ENCODE results near the gene RSPH6A. TPM values are rescaled to one million over a fixed set of nuclear protein-coding genes. Genes with fewer than 3 reads are reported as not detected.

Gene RSPH6A
- total and polyA plus RNA-seq, 2 of the 13 experiments (the other 11 are each of a cell fraction or from before 2014, with no cell fraction given): 0.07 TPM; not detected in 1

DNA sequence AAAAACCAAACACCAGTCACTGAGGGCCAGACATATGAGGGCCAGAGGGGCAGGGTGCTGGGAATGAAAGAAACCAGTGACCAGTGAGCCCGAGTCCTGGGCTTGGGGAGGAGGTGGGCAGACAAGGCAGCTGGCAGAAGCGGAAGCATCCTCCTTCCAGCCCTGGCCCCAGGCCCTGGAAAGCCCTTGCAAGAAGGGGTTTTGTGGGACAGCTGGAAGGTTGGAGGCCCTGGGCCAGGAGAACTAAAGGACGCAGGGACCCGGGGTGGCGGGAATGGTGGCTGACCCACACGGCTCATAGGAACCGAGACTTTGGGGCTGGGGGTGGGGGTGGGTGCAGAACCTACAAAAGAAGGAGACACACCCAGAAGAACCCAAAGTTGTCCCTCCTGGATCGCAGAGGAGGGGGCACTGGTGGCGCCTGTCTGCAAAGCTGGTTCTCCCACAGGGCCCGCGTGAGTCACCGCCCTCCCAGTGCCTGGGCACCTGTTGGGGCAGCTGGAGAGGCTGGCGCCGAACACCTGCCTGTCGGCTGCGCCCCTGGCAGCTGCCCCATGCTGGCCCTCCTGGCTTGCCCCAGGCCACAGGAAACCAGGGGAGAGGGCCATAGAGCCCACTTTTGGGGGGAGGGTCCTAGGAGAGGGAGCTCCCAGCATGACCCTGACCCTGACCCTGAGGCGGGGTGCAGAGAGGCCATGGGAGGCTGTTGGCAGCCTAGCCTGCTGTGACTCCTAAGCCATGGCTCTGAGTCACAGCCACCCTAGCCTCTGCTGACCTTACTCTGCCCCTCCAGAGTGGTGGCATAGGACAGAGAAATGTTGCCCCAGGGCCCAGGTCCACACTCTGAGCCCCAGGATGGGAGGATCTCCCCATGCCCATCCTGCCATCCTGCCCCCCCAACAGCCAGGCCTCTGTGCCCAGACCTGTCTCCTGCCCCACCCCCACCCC, 33.6 kb downstream of the RSPH6A start (continued):
- TF ChIP-seq, protein P1, sequence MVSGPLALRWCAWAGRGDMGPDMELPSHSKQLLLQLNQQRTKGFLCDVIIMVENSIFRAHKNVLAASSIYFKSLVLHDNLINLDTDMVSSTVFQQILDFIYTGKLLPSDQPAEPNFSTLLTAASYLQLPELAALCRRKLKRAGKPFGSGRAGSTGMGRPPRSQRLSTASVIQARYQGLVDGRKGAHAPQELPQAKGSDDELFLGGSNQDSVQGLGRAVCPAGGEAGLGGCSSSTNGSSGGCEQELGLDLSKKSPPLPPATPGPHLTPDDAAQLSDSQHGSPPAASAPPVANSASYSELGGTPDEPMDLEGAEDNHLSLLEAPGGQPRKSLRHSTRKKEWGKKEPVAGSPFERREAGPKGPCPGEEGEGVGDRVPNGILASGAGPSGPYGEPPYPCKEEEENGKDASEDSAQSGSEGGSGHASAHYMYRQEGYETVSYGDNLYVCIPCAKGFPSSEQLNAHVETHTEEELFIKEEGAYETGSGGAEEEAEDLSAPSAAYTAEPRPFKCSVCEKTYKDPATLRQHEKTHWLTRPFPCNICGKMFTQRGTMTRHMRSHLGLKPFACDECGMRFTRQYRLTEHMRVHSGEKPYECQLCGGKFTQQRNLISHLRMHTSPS (CRISPR knock-in tag; IDR thresholded peaks at IDR 0.05; ENCODE audit: low read depth): peak; percentile 73; the same call in 1 of the 2 replicates
- TF ChIP-seq, protein P2, sequence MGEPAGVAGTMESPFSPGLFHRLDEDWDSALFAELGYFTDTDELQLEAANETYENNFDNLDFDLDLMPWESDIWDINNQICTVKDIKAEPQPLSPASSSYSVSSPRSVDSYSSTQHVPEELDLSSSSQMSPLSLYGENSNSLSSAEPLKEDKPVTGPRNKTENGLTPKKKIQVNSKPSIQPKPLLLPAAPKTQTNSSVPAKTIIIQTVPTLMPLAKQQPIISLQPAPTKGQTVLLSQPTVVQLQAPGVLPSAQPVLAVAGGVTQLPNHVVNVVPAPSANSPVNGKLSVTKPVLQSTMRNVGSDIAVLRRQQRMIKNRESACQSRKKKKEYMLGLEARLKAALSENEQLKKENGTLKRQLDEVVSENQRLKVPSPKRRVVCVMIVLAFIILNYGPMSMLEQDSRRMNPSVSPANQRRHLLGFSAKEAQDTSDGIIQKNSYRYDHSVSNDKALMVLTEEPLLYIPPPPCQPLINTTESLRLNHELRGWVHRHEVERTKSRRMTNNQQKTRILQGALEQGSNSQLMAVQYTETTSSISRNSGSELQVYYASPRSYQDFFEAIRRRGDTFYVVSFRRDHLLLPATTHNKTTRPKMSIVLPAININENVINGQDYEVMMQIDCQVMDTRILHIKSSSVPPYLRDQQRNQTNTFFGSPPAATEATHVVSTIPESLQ (CRISPR knock-in tag; conservative IDR thresholded peaks at IDR 0.05): no peak
- TF ChIP-seq ZFP90 (CRISPR knock-in tag; IDR thresholded peaks at IDR 0.05; ENCODE audit: borderline replicate concordance) (no peak), PCBP1 (IDR thresholded peaks at IDR 0.05; ENCODE audit: borderline replicate concordance, low read depth, low read length) (0 out of 2 replicates have a peak, but pooled peaks have one; percentile 17), XRCC5 (optimal IDR thresholded peaks at IDR 0.05; ENCODE audit: low read length) (peak; percentile 28), JDP2 (CRISPR knock-in tag; IDR thresholded peaks at IDR 0.05; ENCODE audit: borderline replicate concordance) (no peak), ZNF747 (CRISPR knock-in tag; IDR thresholded peaks at IDR 0.05; ENCODE audit: borderline replicate concordance) (no peak), ZFY (CRISPR knock-in tag; IDR thresholded peaks at IDR 0.05) (no peak), NCOA2 (CRISPR knock-in tag; IDR thresholded peaks at IDR 0.05) (no peak), PLRG1 (conservative IDR thresholded peaks at IDR 0.05) (no peak), ZNF235 (CRISPR knock-in tag; IDR thresholded peaks at IDR 0.05; ENCODE audit: borderline replicate concordance) (no peak), ZBTB21 (CRISPR knock-in tag; IDR thresholded peaks at IDR 0.05) (no peak)
- TF ChIP-seq, protein P3, sequence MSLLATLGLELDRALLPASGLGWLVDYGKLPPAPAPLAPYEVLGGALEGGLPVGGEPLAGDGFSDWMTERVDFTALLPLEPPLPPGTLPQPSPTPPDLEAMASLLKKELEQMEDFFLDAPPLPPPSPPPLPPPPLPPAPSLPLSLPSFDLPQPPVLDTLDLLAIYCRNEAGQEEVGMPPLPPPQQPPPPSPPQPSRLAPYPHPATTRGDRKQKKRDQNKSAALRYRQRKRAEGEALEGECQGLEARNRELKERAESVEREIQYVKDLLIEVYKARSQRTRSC (CRISPR knock-in tag; IDR thresholded peaks at IDR 0.05; ENCODE audit: low read depth): no peak
- TF ChIP-seq, protein P4, sequence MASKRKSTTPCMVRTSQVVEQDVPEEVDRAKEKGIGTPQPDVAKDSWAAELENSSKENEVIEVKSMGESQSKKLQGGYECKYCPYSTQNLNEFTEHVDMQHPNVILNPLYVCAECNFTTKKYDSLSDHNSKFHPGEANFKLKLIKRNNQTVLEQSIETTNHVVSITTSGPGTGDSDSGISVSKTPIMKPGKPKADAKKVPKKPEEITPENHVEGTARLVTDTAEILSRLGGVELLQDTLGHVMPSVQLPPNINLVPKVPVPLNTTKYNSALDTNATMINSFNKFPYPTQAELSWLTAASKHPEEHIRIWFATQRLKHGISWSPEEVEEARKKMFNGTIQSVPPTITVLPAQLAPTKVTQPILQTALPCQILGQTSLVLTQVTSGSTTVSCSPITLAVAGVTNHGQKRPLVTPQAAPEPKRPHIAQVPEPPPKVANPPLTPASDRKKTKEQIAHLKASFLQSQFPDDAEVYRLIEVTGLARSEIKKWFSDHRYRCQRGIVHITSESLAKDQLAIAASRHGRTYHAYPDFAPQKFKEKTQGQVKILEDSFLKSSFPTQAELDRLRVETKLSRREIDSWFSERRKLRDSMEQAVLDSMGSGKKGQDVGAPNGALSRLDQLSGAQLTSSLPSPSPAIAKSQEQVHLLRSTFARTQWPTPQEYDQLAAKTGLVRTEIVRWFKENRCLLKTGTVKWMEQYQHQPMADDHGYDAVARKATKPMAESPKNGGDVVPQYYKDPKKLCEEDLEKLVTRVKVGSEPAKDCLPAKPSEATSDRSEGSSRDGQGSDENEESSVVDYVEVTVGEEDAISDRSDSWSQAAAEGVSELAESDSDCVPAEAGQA (IDR thresholded peaks at IDR 0.05; ENCODE audit: low read depth): no peak
- TF ChIP-seq, protein P4 (CRISPR knock-in tag; IDR thresholded peaks at IDR 0.05; ENCODE audit: borderline replicate concordance): no peak
- TF ChIP-seq, protein P5, sequence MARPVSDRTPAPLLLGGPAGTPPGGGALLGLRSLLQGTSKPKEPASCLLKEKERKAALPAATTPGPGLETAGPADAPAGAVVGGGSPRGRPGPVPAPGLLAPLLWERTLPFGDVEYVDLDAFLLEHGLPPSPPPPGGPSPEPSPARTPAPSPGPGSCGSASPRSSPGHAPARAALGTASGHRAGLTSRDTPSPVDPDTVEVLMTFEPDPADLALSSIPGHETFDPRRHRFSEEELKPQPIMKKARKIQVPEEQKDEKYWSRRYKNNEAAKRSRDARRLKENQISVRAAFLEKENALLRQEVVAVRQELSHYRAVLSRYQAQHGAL (CRISPR knock-in tag; IDR thresholded peaks at IDR 0.05; ENCODE audit: not compliant biosample characterization): no peak

Data from HepG2 (cell line).